Common myeloid progenitor, CD34-positive (primary cell): Measurements from ENCODE around the gene CACNB4.

Experiments
- CTCF ChIA-PET: fragments of 350-600 bp; sonication (Branson Sonifier 250); formaldehyde crosslinking; loops from one replicate; lab custom pipeline; 2021; ENCODE audit warnings: antibody characterized with exemption; lab: Charles Lee
- POLR2A ChIA-PET: fragments of 350-600 bp; sonication (Branson Sonifier 250); formaldehyde crosslinking; loops from one replicate; lab custom pipeline; 2021; ENCODE audit warnings: antibody characterized with exemption; lab: Charles Lee
- DNase-seq, 3 donors: peaks; one replicate each; pipeline versions ENCODE4 v3.0.0 to v3.0.0-alpha.2; 2013
- H3K27ac ChIP-seq, 2 experiments: 1 replicate in 1 of 2; 2 replicates in 1 of 2; pipeline ENCODE4 v1.7.0; 2013; ENCODE audit warnings: inconsistent platforms in 2 of 2, low read length in 2 of 2, mild to moderate bottlenecking in 2 of 2, low read depth in 1 of 2, moderate library complexity in 1 of 2; ENCODE audit not compliant: severe bottlenecking in 2 of 2, insufficient read depth in 1 of 2, poor library complexity in 1 of 2
- H3K27me3 ChIP-seq, 5 experiments: replicated peaks in 2 of 5; 1 replicate in 3 of 5; 2 replicates in 2 of 5; pipeline versions ENCODE4 v1.6.1 to v1.7.0; 2013; ENCODE audit warnings: low read length in 4 of 5, mild to moderate bottlenecking in 2 of 5, moderate library complexity in 2 of 5, inconsistent platforms in 1 of 5; ENCODE audit not compliant: insufficient read depth in 5 of 5, control insufficient read depth in 4 of 5
- H3K36me3 ChIP-seq, 4 experiments: 1 replicate in 2 of 4; 2 replicates in 2 of 4; pipeline versions ENCODE4 v1.6.1 to v1.7.0; 2013; ENCODE audit warnings: low read length in 3 of 4, control low read depth in 1 of 4, mild to moderate bottlenecking in 1 of 4; ENCODE audit not compliant: control insufficient read depth in 4 of 4, insufficient read depth in 4 of 4
- H3K4me1 ChIP-seq, 4 experiments: 1 replicate in 3 of 4; 2 replicates in 1 of 4; pipeline versions ENCODE4 v1.6.1 to v1.7.1; 2013; ENCODE audit warnings: low read length in 3 of 4, mild to moderate bottlenecking in 3 of 4, control low read depth in 1 of 4, inconsistent platforms in 1 of 4, moderate library complexity in 1 of 4; ENCODE audit not compliant: control insufficient read depth in 4 of 4, insufficient read depth in 4 of 4; ENCODE audit errors: control extremely low read depth in 1 of 4
- H3K4me3 ChIP-seq, 7 experiments: 1 replicate in 4 of 7; 2 replicates in 3 of 7; pipeline versions ENCODE4 v1.5.1 to v1.7.0; 2013; ENCODE audit warnings: mild to moderate bottlenecking in 7 of 7, low read length in 6 of 7, moderate library complexity in 6 of 7, inconsistent platforms in 2 of 7, low read depth in 2 of 7, control low read depth in 1 of 7; ENCODE audit not compliant: insufficient read depth in 4 of 7, control insufficient read depth in 1 of 7; ENCODE audit errors: extremely low read depth in 1 of 7
- H3K9me3 ChIP-seq, 5 experiments: 1 replicate in 4 of 5; 2 replicates in 1 of 5; pipeline versions ENCODE4 v1.6.1 to v1.7.1; 2013; ENCODE audit warnings: low read length in 4 of 5, mild to moderate bottlenecking in 2 of 5, inconsistent platforms in 1 of 5, low read depth in 1 of 5, moderate library complexity in 1 of 5; ENCODE audit not compliant: control insufficient read depth in 4 of 5, insufficient read depth in 2 of 5; ENCODE audit errors: control extremely low read depth in 1 of 5
- WGBS: methylation state at CpG from one replicate; pipeline ENCODE4 v1.1.5; 2013; ENCODE audit not compliant: insufficient coverage; 5-methylcytosine and 5-hydroxymethylcytosine counted together

Gene CACNB4

GRCh38 chr2:152058655-152059054, 40.2 kb downstream of the CACNB4 start:
- 100% methylated on average over 1 of the region's 1 CpG for WGBS
- Histone ChIP-seq H3K4me3 (no peak overlapping the region), H3K27ac (no peak overlapping the region), H3K27me3 (peaks cover 0 to 3% (median 0%) of the 10 kb centered on the region in 5 experiments), H3K9me3 (peaks cover 0 to 17% (median 0%) of the 10 kb centered on the region in 5 experiments), H3K4me1 (peaks cover 1 to 27% (median 24%) of the 10 kb centered on the region in 4 experiments), H3K36me3 (no peaks in the 10 kb centered on the region)
- POLR2A ChIA-PET, result no interaction called here
- DNase-seq, result no peak
- CTCF ChIA-PET, result no interaction called here

DNA sequence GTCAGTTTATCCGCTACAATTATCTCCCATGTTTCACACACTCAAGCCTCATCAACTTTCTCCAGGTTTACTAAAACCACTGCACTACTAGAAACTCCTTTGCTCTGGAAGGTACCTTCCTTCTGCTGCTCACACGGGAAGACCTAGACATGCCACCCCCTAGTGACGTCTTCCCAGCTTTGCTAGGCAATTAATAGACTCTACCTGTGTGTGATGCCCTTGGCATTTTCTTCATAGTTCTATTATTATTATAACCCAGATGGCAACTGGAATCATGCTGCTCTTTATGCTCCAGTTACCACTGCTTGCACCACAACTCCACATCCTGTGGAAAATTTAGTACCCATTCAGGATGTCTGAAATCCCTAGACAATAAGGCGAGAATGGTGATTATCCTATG, 42.4 kb downstream of the CACNB4 start:
- H3K9me3 ChIP-seq, result peaks cover 0 to 17% (median 0%) of the 10 kb centered on the region in 5 experiments
- no peaks in the 10 kb centered on the region for H3K36me3 ChIP-seq
- H3K4me3 ChIP-seq, result no peak overlapping the region
- POLR2A ChIA-PET, result no interaction called here
- no peak for DNase-seq
- WGBS, result 93% methylated on average over 4 of the region's 4 CpGs
- CTCF ChIA-PET, result no interaction called here
- H3K27me3 ChIP-seq, result peaks cover 0 to 3% (median 0%) of the 10 kb centered on the region in 5 experiments
- H3K27ac ChIP-seq, result no peak overlapping the region
- peaks cover 1 to 21% (median 18%) of the 10 kb centered on the region in 4 experiments for H3K4me1 ChIP-seq

DNA sequence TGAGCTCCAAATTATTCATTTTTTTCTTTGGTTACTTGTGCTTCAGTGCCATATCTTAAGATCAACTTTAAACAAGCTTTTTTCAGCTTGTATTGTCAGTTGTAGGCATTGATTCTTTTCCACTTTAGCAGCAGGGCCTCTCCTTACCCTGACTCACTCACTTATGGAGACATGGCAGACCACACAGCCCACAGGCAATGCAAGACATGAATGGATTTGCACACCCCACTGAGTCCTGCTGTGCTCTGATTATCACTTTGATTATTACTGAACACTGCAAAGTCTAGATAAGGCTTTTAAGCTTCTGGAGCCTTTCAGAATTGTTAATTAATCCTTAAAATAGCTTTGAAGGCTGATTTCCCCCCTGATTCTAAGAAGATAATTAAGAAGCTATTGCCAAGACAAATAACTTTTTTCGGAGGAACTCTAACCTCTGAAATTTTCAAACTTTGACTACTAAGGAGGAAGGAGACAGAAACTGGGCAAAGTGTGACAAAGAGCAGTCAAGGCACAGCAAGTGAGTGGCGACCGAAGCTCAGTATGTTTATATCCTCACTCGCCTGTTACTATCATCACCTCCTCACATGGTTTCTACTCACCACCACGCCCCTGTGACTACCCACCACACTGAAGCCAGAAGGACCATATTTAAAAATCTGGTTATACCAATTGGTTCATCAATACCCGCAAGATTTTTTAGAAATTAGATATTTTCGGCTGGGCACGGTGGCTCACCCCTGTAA, 43.3 kb downstream of the CACNB4 start:
- H3K4me3 ChIP-seq, result no peak overlapping the region
- 83% methylated on average over 7 of the region's 8 CpGs for WGBS
- no peak overlapping the region for H3K27ac ChIP-seq
- DNase-seq, result peak; percentile 55 to 88 (median 77)
- H3K9me3 ChIP-seq, result peaks cover 0 to 17% (median 0%) of the 10 kb centered on the region in 5 experiments
- H3K36me3 ChIP-seq, result no peaks in the 10 kb centered on the region
- H3K4me1 ChIP-seq, result peaks cover 1 to 26% (median 24%) of the 10 kb centered on the region in 4 experiments
- H3K27me3 ChIP-seq, result peaks cover 0 to 3% (median 0%) of the 10 kb centered on the region in 5 experiments
- CTCF ChIA-PET, result interaction anchor here (0.9 to 1.1 kb wide), 6 partner anchors 10 to 36 kb away, joined by 3 to 8 read pairs (median 4); no protein-coding TSS in a partner anchor
- POLR2A ChIA-PET, result no interaction called here

- Histone ChIP-seq H3K9me3 (peaks cover 0 to 17% (median 0%) of the 10 kb centered on the region in 5 experiments), H3K4me3 (no peak overlapping the region), H3K4me1 (peaks cover 9 to 36% (median 33%) of the 10 kb centered on the region in 4 experiments), H3K27me3 (peaks cover 0 to 3% (median 0%) of the 10 kb centered on the region in 5 experiments), H3K27ac (no peak overlapping the region), H3K36me3 (no peaks in the 10 kb centered on the region)
- CTCF ChIA-PET, result interaction anchor here (0.9 to 1.1 kb wide), 5 partner anchors 9 to 36 kb away, joined by 3 to 8 read pairs (median 4); no protein-coding TSS in a partner anchor
- DNase-seq, result peak; percentile 85 to 95 (median 91)
- no CpG with 5 or more reads among the region's 2 CpGs for WGBS
- POLR2A ChIA-PET, result no interaction called here
These were observed 44.3 kb downstream of the CACNB4 start for GRCh38 chr2:152054593-152054992.

- Histone ChIP-seq H3K27ac (no peak overlapping the region), H3K27me3 (no peaks in the 10 kb centered on the region), H3K36me3 (no peaks in the 10 kb centered on the region), H3K9me3 (no peaks in the 10 kb centered on the region), H3K4me1 (peaks cover 14 to 66% (median 50%) of the 10 kb centered on the region in 4 experiments), H3K4me3 (no peak overlapping the region)
- POLR2A ChIA-PET, result no interaction called here
- DNase-seq, result peak in 2 of 3 donors; percentile 11 to 16
- CTCF ChIA-PET, result interaction anchor here (0.9 to 1.7 kb wide), 2 partner anchors 12 to 30 kb away, joined by 4 to 6 read pairs; no protein-coding TSS in a partner anchor
- 85% methylated on average over 2 of the region's 3 CpGs for WGBS
These were observed 47.4 kb downstream of the CACNB4 start for GRCh38 chr2:152051436-152051835.

GRCh38 chr2:152050915-152051314, 47.9 kb downstream of the CACNB4 start:
- Histone ChIP-seq H3K9me3 (no peaks in the 10 kb centered on the region), H3K36me3 (no peaks in the 10 kb centered on the region), H3K4me3 (no peak overlapping the region), H3K27me3 (no peaks in the 10 kb centered on the region), H3K27ac (no peak overlapping the region), H3K4me1 (peaks cover 20 to 71% (median 52%) of the 10 kb centered on the region in 4 experiments)
- 69% methylated on average over 4 of the region's 6 CpGs for WGBS
- ChIA-PET CTCF (interaction anchor here (0.9 to 1.7 kb wide), 3 partner anchors 12 to 31 kb away, joined by 3 to 6 read pairs (median 4); no protein-coding TSS in a partner anchor), POLR2A (no interaction called here)
- DNase-seq, result peak in 2 of 3 donors; percentile 60 to 63

DNA sequence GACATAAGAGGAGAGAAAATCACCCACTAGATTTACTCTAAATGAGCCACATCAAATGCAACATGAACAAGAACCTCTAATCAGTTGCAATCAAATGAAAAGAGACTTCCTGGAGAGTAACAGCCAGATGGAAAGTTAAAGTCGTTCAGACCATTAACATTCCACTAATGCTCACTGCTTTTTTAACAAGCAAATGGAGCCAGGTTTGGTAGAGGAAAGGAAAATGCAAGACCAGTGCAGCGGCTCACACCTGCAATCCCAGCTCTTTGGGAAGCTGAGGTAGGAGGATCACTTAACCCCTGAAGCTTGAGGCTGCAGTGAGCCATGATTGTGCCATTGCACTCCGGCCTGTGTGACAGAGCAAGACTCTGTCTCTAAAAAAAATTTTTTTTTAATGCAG, 48.5 kb downstream of the CACNB4 start:
- ChIA-PET CTCF (interaction anchor here (0.9 to 1.7 kb wide), 4 partner anchors 12 to 31 kb away, joined by 3 to 6 read pairs (median 4); no protein-coding TSS in a partner anchor), POLR2A (no interaction called here)
- Histone ChIP-seq H3K27me3 (no peaks in the 10 kb centered on the region), H3K36me3 (no peaks in the 10 kb centered on the region), H3K27ac (no peak overlapping the region), H3K4me1 (peaks cover 20 to 72% (median 48%) of the 10 kb centered on the region in 4 experiments), H3K9me3 (no peaks in the 10 kb centered on the region), H3K4me3 (peak overlapping the region in 1 of 7 experiments; percentile 1)
- 95% methylated on average over 2 of the region's 3 CpGs for WGBS
- no peak for DNase-seq
